ENCODE measurements around the gene LRRN2. TPM values are rescaled to one million over a fixed set of nuclear protein-coding genes. Genes with fewer than 3 reads are reported as not detected.

LRRN2 gene
- total and polyA plus RNA-seq, 2 of the 8 experiments (the other 6 are each of a cell fraction or from before 2014, with no cell fraction given), result 1.8 to 2.3 TPM

DNA sequence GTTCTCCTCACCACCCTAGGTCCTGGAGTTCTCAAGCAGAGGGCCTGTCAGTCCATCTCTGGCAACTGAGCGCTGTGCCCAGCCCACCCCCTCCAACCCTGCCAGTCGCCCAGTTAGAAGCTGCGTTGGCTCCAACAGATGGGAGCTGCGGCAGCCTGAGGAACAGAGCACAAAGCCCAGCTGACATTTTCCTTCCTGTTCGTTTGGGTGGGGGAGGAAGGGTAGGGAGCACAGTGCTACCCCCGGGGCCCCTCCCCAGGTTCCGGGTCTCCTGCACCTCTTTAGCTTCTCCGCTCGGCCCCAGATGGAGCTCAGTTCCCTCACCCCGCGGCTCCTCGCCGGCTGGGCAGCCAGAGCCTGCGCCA is 1.4 kb downstream of the LRRN2 start (continued):
- TF ChIP-seq, protein P1, sequence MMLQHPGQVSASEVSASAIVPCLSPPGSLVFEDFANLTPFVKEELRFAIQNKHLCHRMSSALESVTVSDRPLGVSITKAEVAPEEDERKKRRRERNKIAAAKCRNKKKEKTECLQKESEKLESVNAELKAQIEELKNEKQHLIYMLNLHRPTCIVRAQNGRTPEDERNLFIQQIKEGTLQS (IDR thresholded peaks at IDR 0.05; ENCODE audit: insufficient read depth, low read depth, low read length), result no peak
